ENCODE results near the gene FAM53A.
"Not testable (repeated sequence)": the region's sequence is repeated elsewhere in the genome, so short reads cannot be mapped to it uniquely, and the experiment has no call there.

Gene FAM53A

DNA sequence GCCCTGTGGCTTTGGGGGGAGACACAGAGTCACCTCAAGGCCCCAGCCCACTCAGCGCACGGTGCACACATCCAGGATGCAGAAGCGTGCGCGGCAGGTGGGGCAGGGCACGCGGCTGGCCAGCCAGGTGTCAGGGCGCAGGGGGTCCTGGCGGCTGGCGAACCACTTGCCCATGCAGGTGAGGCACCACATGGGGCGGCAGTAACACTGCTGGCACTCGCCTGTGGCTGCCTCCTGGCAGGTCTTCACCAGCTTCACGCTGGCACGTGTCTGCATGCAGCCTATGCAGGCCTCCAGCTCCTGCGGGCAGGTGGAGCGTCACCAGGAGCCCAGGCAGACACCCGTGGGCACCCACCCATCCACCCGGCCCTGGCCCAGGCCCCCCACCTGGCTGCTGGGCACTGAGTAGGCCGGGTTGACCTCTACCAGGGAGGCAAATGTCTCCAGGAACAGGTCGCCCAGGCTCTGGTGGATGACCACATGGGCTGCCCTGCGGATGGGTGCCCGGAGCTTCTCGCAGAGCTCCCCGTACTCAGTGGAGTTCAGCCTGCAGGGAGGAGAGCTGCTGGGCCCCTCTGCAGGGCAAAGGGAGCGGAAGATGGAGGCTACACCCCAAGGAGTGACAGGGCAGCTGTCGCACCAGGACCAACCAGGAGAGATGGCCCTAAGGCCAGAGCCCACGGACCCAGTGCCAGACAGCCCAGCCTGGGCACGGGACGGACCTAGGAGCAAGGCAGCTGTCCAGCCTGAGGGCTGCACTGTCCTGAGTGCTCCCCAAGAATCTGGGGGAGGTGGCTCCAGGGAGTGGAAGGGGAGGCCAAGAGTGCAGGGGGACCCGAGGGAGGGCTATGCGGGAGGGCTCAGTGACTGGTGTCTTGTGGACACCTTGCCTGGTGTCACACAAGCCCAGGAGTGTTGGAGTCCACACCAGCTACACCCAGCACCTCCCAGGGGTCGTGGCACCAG is 33.3 kb upstream of the FAM53A start:
- DNase-seq (ENCODE audit: low read depth in 2 of 2): no peak

DNA sequence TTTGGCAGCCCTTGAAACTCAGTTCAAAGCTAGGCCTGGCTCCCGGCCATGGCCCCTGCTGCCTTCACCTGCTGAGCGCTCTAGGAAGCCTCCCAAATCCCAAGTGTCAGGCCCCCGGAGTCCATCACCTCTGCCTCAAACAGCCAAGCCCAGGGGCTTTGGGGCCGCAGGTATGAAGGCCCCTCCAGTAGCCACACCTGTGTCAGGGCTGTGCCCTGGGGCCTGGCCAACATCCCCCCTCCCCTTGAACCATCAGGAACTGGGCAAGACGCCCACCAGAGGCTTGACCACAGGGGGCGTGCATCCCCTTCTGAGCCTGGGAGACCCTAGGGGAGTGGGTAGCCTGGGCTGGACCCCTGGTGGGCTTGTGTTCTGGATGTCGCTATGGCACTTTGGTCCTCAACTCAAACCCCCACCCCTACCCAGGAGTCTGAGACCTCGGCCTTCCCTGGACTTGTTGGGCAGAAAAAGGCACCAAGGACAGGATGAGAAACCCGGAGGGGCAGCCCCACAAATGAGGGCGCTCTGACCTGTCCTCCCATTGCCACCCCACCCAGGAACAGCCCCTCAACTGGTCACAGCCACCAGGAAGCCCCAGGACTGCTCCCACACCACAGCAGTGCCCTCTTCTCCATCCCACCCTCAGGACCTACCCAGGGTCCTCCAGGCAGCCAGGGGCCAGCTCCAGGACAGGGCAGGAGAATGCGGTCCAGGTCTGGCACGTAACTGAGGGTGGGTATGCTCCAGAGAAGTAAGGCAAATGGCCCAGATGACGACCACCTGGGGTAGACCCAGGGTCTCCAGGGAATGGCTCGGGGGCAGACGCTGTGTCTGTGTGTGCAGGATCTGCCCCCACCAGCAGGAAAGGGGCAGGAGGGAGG is 32.2 kb upstream of the FAM53A start:
- no peak for DNase-seq (ENCODE audit: low read depth in 2 of 2)

DNA sequence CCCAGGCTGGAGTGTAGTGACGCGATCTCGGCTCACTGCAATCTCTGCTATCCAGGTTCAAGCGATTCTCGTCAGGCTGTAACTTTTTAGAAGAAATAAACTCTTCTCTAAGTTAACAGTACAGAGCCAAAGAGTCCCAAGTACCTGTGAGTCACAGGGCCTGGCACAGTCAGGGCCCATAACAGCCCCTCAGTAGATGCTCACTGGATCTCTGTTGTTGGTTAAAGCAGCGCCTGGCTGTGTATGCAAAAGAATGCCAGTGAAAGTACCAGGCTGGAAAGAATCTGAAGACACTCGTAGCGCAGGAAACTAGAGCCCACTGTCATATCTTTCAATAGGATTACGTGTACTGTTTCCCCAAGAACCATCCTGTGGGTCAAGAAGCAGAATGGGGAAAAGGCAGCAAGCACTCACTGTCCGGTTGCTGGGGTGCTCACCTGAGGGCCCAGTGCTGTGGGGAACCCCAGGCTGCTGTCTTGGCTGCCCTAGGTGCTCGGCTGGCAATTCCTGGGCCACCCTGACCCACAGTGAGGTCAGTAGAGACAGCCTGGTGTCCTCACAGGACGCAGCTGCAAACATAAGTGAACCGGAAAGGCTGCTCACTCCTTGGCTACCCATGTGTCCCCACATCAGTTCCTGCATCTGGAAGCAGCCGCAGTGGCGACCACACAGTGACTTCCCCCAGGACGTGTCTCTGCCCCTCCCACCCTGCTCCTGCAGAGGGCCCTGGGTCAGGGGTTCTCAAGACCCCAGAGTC is 31.1 kb upstream of the FAM53A start:
- DNase-seq (ENCODE audit: low read depth in 2 of 2): no peak

DNA sequence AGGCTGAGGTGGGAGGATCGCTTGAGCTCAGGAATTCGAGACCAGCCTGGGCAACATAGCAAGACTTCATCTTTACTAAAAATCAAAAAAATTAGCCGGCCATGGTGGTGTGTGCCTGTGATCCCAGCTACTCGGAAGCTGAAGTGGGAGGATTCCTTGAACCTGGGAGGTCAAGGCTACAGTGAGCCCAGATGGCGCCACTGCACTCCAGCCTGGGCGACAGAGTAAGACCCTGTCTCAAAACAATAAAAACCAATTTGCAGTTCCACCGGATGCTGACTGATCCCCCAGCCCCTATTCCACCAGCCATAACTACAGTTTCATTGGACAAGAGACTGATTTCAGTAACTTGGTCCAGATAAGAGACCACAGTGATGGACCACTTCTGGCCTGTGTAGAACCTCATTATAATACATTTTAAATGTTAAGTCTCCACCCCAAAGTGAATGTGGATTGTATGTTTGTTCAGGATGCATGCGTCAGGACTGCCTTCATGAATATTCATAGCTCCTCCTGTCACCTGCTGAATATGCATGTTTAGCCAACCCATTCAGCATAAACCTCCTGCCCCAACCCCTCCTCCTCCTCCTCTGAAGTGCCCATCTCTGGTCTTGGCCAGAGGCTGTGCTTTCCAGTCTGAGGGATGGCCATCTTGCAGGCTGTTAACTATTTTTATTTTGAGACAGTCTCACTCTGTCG is 30.3 kb upstream of the FAM53A start:
- DNase-seq (ENCODE audit: low read depth in 2 of 2): no peak

DNA sequence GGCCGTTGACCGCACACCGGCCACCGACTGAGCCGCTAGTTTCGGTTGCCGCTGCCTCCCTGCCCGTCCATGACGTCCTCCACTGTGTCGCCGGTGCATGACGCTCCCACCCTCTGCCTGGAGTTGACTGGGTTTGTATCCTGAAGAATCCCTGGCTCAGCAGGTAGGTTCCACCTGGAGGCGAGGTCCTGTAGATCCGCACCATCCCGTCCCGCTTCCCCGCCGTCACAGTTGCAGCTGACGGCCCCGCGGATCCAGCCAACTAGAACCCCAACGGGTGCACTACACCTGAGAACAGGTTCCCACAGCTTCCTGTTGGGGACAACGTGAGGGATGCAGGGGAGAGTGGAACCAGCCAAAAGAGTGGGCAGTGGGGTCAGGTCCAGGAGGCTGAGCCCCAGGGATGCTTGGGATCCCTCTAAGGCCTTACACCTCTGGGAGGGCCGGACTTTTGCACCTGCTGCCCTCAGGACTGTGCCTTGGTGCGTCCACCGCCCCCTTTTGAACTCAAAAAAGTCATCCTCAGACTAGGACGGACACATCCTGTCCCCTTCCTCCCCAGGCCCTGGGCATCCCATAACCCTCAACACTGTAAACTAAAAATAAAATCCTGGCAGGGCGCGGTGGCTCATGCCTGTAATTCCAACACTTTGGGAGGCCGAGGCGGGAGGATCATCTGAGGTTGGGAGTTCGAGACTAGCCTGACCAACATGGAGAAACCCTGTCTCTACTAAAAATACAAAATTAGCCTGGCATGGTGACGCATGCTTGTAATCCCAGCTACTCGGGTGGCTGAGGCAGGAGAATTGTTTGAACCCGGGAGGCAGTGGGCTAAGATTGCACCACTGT is 29.1 kb upstream of the FAM53A start:
- DNase-seq (ENCODE audit: low read depth in 2 of 2): no peak

DNA sequence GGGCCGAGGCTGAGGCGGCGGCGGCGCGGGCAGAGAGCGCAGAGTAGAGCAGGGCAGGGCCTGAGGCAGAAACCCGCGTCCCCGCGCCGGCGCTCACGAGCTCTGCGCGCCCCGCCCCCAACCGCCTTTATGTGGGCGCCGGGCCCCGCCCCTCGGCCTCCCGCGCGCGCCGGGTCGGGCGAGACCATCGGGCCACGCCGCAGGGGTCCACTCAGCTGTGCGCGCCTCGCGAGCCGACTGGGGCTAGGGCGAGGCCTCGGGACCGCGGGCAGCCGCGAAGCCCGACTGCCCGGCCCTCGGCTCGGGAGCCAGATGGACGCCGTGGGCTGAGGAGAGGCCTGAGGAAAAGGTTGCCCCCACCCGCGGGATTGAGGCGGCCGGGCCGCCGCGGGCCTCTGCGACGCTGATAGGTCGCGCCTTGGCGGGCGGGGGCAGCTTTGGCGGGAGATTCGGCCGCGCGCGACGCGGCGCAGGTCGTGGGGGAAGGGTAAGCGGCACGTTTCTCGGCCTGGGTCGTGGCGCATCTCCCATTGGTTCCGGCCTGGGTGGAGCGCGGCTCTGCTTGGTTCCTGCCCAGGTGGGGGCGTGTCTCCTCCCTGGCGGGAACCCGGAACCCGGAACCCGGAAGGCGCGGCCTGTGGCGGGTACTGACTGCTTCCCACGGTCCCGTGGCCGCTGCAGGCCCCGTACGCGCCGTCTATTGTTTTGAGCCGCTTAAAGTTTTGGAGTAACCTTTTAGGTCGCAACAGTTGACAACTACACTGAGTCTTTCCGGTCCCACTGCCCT is 28.3 kb upstream of the FAM53A start, which contains the start of gene SLBP:
SLBP (minus strand) TSS at position 104 of the 787 bp plus-strand sequence. CDS start 131 bp downstream, outside the sequence.
- DNase-seq (ENCODE audit: low read depth in 2 of 2): peak; percentile 98 to 99

DNA sequence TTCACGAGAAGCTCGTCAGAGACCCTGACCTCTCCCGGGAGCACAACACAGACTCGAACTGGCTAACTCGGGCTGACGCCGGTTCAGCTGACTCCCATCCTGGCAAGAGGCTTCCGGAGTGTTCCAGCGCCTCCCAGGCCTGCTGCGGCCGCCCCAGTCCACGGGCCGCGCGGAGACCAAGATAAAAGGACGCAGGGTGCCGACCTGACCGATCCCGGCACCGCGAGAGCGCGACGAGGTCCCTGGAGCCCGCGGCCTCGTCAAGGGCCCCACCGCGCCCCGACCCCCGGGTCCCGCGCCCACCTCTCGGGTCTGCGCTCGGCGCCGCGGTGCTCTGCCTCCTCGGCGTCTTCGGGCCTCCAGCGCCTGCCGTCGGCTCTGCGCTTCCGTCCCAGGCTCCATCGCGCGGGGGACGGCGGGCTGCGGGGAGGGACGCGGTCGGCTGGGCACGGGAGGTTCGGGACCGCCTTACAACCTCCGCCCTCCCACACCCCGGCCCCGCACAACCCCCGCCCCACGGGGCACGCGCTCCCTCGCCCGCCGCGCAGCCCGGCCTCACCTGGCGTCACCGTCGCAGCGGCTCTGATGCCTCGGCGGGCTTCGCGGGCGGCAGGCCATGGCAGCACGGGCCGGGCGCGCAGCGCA is 27.6 kb upstream of the FAM53A start:
- DNase-seq (ENCODE audit: low read depth in 2 of 2): no peak

DNA sequence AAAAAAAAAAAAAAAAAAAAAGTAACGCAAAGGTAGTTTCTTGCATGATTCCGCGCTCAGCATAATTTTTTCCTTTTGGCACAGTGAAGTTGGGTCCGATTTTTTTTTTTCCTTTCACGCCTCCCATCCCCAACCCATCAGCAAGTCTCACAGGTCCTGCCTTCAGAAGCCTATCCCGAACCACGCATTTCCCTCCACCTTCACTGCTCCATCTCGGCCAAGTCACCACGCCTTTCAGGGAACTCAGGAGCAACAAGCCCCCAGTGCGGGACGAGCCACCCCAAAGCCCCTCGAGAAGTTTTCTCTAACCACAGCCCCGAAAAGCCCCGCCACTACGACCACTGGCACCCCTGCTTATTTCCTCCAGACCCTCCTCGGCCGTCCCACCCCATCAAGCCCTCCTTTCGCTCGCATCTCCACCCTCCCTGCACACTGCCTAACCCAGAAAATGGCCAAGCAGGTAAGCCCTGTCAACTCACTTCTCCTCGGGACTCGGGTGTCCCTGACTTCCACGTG is 27.0 kb upstream of the FAM53A start:
- DNase-seq (ENCODE audit: low read depth in 2 of 2): no peak

DNA sequence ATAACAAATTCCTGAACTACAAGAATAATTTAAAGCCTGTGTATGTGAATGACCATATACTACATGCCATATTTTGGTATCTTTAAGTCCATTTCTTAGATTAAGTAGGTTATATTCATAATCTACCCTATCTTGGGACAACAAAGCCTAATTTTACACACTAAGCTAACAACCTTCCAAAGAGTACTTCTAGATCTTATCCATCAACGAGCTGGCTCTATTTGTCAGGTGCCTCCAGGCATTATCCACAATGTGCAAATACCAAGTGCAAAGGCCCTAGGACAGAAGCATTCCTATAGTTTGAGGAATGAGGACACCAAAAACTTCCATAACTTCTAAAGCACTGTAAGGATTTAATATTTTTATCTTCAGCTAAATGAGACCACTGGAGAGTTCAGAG is 24.5 kb upstream of the FAM53A start:
- DNase-seq (ENCODE audit: low read depth in 2 of 2): no peak

DNA sequence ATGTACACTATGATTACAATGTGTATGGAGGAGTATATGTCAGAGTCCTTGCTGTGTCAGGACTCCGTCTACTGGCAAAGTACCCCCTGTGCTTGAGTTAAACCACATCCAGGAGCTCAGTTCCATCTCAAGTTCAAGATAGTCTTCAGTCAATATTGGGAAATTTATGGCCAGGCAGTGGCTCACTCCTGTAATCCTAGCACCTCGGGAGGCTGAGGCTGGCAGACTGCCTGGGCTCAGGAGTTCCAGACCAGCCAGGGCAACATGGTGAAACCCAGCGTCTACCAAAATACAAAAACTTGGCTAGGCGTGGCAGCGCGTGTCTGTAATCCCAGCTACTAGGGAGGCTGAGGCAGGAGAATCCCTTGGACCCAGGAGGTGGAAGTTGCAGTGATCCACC is 22.2 kb upstream of the FAM53A start:
- DNase-seq (ENCODE audit: low read depth in 2 of 2): no peak

DNA sequence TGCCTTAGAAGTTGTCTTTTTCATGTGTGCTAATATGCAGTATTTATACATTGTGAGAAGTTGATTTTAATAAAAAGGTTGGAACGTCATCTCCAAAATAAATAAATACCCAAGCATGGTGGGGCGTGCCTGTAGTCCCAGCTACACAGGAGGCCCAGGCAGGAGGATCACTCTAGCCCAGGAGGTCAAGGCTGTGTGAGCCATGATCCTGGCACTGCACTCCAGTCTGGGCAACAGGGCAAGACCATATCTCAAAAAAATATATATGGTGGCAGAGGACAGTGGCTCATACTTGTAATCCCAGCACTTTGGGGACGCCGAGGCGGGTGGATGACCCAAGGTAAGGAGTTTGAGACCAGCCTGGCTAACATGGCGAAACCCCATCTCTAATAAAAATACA is 21.6 kb upstream of the FAM53A start:
- no peak for DNase-seq (ENCODE audit: low read depth in 2 of 2)

DNA sequence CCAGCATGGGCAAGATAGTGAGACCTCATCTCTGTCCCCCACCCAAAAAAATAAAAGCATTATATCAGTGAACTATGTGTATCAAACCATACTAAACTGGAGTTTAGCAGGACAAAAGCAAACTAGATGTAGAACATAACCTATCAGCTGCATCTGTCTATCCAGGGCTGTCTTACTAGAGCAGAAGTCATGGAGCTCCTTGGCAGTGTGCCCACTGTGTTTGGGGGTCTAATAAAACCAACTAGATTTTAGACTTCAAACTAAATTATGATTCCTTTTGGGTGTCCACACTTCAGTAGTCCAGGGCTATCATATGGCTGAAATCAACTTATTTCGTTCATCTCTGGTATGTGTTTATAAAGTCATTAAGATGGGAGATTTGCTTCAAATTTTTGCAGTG is 19.8 kb upstream of the FAM53A start:
- DNase-seq (ENCODE audit: low read depth in 2 of 2): no peak

DNA sequence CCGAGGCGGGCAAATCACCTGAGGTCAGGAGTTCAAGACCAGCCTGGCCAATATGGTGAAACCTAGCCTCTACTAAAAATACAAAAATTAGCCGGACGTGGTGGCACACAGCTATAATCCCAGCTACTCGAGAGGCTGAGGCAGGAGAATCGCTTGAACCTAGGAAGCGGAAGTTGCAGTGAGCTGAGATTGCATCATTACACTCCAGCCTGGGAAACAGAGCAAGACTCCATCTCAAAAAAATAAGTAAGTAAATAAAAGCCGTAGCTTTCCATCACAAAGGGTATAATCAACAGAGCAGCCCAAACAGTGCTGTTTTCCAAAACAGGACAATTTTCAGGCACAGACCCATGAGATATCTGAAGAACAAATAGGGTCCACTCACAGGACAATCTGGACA is 17.6 kb upstream of the FAM53A start:
- not testable (repeated sequence) for DNase-seq (ENCODE audit: low read depth in 2 of 2)

DNA sequence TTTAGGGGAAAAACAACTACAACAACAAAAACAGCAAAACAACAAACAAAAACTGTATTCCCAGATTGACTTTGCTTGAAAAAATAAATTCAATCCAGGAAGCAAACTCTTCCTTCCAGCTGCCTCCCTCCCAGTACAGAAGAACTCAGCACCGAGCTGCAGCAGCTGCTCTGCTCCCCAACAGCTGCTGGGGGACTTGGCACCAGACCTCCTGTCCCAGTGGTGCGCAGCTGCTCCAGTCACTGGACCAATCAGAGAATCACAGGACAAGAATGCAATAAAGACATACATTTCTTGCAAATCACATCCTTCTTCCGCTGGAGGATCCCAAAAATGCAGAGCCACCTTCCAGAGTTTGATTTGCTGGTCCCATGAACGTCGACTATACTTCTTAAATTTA is 11.8 kb upstream of the FAM53A start:
- no peak for DNase-seq (ENCODE audit: low read depth in 2 of 2)

DNA sequence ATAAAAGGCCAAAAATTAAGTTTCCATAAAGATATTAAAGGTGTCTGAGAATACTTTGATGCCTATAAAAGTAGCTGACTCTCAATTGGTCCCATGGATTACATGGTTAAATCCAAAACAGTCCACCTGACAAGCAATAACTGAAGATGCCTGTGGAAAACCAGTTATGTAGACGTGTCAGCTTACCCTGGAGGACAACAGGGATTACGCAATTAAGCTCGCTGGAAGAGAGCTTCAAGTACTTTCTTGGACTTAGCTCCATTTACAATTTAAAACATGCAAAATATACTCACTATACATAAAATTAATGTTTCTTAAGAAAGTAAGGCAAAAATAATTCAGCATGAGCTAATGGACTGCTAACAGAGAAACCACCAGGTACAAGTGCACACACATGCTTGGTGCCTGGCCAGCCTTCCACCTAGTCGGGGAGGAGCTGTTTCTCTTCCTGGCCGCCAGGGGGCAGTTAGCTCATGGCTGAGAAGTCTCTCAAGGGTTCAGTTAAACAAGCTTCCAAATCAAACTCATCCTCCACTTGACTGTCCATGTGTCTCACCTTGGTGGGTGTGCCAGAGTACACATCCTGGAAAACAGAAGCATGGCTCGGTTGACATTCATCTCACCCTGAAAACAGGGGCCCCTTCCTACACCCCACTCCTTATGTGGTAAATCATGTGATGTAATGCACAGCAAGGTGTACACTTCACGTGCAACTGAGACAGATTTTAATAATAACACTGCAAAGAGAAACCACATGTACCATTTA is 9.2 kb upstream of the FAM53A start:
- peak; percentile 46 to 56 for DNase-seq (ENCODE audit: low read depth in 2 of 2)

DNA sequence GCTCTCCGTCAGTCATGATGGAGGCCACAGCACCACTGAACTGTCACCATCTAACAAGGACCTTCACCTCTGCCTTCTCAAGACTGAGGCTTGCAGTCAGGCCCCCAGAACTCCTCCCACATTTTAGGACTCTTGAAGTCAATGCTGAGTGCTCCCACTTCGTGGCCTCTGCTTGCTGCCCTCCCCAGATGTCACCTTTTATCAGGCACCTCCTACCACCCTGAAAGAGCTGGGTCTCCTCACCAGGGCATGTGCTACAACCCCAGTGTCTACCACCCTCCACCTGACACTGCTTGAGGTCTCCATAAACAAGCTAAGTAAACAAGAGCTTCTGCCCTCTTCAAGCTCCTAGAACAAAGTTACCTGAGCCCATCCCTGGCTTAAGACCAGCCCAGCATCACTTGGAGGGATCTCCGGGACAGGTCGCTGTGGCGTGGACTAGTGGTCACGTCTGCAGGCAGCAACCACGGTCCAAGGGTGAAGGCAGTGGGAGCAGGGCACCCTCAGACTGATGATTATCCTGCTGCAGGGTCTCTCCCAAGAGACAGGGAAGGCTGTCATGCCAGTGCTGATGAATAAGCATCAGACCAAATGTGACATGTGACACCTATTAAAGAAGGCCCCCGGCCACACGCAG is 7.7 kb upstream of the FAM53A start:
- DNase-seq (ENCODE audit: low read depth in 2 of 2): no peak

DNA sequence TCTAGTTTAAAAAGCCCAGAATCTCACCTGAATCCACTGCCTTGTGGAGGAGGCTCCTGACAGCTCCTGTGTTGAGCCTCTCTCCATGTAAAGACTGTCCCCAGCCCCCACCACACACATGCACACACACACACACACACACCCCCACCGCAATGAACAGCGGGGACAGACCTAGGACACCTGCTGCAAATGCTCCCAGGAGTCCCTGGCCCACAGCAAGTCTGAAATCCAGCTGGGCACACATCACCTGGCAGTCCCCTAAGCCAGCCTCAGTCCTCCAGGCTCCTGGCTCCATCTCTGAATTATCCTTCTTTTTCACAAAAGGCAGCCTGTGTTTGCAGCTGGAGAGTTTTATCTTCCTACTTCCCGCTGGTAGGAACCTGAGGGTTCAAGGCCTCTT is 6.6 kb upstream of the FAM53A start:
- DNase-seq (ENCODE audit: low read depth in 2 of 2): no peak

All from stimulated activated CD8-positive, alpha-beta memory T cell treated with anti-CD3 and anti-CD28 coated beads, Interleukin-15, amount 100 ng/mL, for 48 hours (primary cell).